Prostate gland (tissue), 2 donors: ENCODE results near the gene ATF1. TPM values are rescaled to one million over a fixed set of nuclear protein-coding genes. Genes with fewer than 3 reads are reported as not detected.
"Not testable (repeated sequence)": the region's sequence is repeated elsewhere in the genome, so short reads cannot be mapped to it uniquely, and the experiment has no call there.

Source experiments
- DNase-seq: peaks from one replicate; pipeline ENCODE4 v3.0.0-alpha.2; 2019; ENCODE audit warnings: low spot score
- H3K27ac ChIP-seq, 2 donors: fragments of 200-600 bp; sonication (generic); 2 replicates each; pipeline ENCODE4 v1.5.1; 2017 to 2019
- H3K27me3 ChIP-seq: fragments of 200-600 bp; sonication (generic); replicated peaks from 2 replicates; pipeline ENCODE4 v1.5.1; 2019; ENCODE audit not compliant: insufficient read depth
- H3K36me3 ChIP-seq, 2 donors: fragments of 200-600 bp; sonication (generic); 1 replicate in 1 of 2; 2 replicates in 1 of 2; pipeline versions ENCODE4 v1.5.1 to v1.8.1; 2017 to 2019
- H3K4me1 ChIP-seq: fragments of 200-600 bp; sonication (generic); replicated peaks from 2 replicates; pipeline ENCODE4 v1.5.1; 2019
- H3K4me3 ChIP-seq, 2 donors: fragments of 200-600 bp; sonication (generic); 2 replicates each; pipeline ENCODE4 v1.5.1; 2017 to 2019
- H3K9me3 ChIP-seq: fragments of 200-600 bp; sonication (generic); 2 replicates; pipeline ENCODE4 v1.5.1; 2017
- CTCF ChIP-seq, 4 experiments: fragments of 200-600 bp in 2 of 4; fragments of 450-650 bp in 2 of 4; sonication (generic) in 2 of 4; IDR thresholded peaks; 1 replicate in 3 of 4; 2 replicates in 1 of 4; pipeline ENCODE4 v1.5.1; 2016 to 2019; ENCODE audit warnings: antibody characterized with exemption in 4 of 4, mild to moderate bottlenecking in 2 of 4, moderate library complexity in 2 of 4
- POLR2A ChIP-seq: fragments of 450-650 bp; IDR thresholded peaks from one replicate; pipeline ENCODE4 v1.6.1; 2016; ENCODE audit warnings: antibody characterized with exemption, mild to moderate bottlenecking
- POLR2AphosphoS5 ChIP-seq: sonication (generic); formaldehyde crosslinking; IDR thresholded peaks from one replicate; pipeline ENCODE4 v1.6.1; 2017; ENCODE audit warnings: antibody characterized with exemption
- WGBS: methylation state at CpG from one replicate; pipeline ENCODE4 v1.1.5; 2018; 5-methylcytosine and 5-hydroxymethylcytosine counted together
- intact Hi-C: fragments of 100-400 bp; cut with DNase I; formaldehyde crosslinking; loops from one replicate; pipeline ENCODE4 v1.14.2; 2022
- small RNA-seq, 2 donors: library from RNA; depleted of rRNA; stranded (forward); fragments of <200 nt; gene quantifications; one replicate each; pipeline ENCODE3, GENCODE V24; 2016
- total RNA-seq, 2 donors: library from RNA; depleted of rRNA; stranded (reverse); fragments of >200 nt; gene quantifications; one replicate each; pipeline ENCODE4 v1.1.0, GENCODE V29; 2016

ATF1 gene
- total RNA-seq, 2 donors from 2014 or later: 20.2 to 27.4 TPM

GRCh38 chr12:50859621-50860310 lies 95.9 kb downstream of the ATF1 start:
- intact Hi-C loops: no loop called here
- H3K9me3 ChIP-seq: no peaks in the 10 kb centered on the region
- H3K27me3 ChIP-seq: no peaks in the 10 kb centered on the region
- no peak for DNase-seq
- WGBS: 77% methylated on average over 4 of the region's 4 CpGs
- no peaks in the 10 kb centered on the region for H3K36me3 ChIP-seq
- H3K27ac ChIP-seq: no peak overlapping the region
- H3K4me3 ChIP-seq: no peak overlapping the region
- TF ChIP-seq POLR2A: no peak
- TF ChIP-seq POLR2AphosphoS5: no peak
- no peak for TF ChIP-seq CTCF (IDR thresholded peaks at IDR 0.05)
- H3K4me1 ChIP-seq: no peaks in the 10 kb centered on the region

GRCh38 chr12:50862316-50862715 lies 98.4 kb downstream of the ATF1 start:
- Histone ChIP-seq H3K36me3 (no peaks in the 10 kb centered on the region), H3K9me3 (no peaks in the 10 kb centered on the region), H3K27me3 (no peaks in the 10 kb centered on the region), H3K27ac (no peak overlapping the region), H3K4me3 (no peak overlapping the region), H3K4me1 (no peaks in the 10 kb centered on the region)
- intact Hi-C loops: no loop called here
- 91% methylated on average over 6 of the region's 6 CpGs for WGBS
- TF ChIP-seq POLR2AphosphoS5: no peak
- no peak for TF ChIP-seq POLR2A
- no peak for TF ChIP-seq CTCF (IDR thresholded peaks at IDR 0.05)
- DNase-seq: no peak

- Histone ChIP-seq H3K27ac (no peak overlapping the region), H3K9me3 (no peaks in the 10 kb centered on the region), H3K4me3 (no peak overlapping the region), H3K36me3 (no peaks in the 10 kb centered on the region), H3K27me3 (no peaks in the 10 kb centered on the region), H3K4me1 (no peaks in the 10 kb centered on the region)
- WGBS: 95% methylated on average over 3 of the region's 3 CpGs
- no peak for TF ChIP-seq CTCF (IDR thresholded peaks at IDR 0.05)
- TF ChIP-seq POLR2A: no peak
- TF ChIP-seq POLR2AphosphoS5: no peak
- no peak for DNase-seq
- intact Hi-C loops: no loop called here
Observed at GRCh38 chr12:50865266-50865665, 101.4 kb downstream of the ATF1 start.

GRCh38 chr12:50868881-50869280 lies 105.0 kb downstream of the ATF1 start:
- H3K27ac ChIP-seq, H3K4me1 ChIP-seq, DNase-seq, intact Hi-C loops, H3K36me3 ChIP-seq, H3K9me3 ChIP-seq, H3K27me3 ChIP-seq, H3K4me3 ChIP-seq: not testable (repeated sequence)
- WGBS: 54% methylated on average over 2 of the region's 2 CpGs

Small RNA genes within 50 kb of the gene (small RNA-seq; reads per million reads assigned to genes)
- gene AC013244.2: 0 reads per million in 2 donors
- gene RF00019: 0 reads per million in 2 donors
- 0 reads per million in 2 donors for gene RN7SL519P

Other genes starting within 250 kb of the ATF1 start
- 1 to 10 TPM in 1 of 2 donors, under 1 TPM in 1; 0.68 to 1.2 TPM for gene TMPRSS12, start 78.8 kb downstream of the ATF1 start, total RNA-seq
- not detected for gene HIGD1C, start 188.4 kb downstream of the ATF1 start, total RNA-seq